COLO829 (cell line): ENCODE results near the gene SEMA6B.
A peak's percentile ranks its signal among the peaks of the same experiment; 100 is the strongest.
"Not testable (repeated sequence)": the region's sequence is repeated elsewhere in the genome, so short reads cannot be mapped to it uniquely, and the experiment has no call there.

Experiments
- DNase-seq: peaks from one replicate; pipeline ENCODE4 v3.0.0; 2012; ENCODE audit warnings: low spot score

The SEMA6B gene

DNA sequence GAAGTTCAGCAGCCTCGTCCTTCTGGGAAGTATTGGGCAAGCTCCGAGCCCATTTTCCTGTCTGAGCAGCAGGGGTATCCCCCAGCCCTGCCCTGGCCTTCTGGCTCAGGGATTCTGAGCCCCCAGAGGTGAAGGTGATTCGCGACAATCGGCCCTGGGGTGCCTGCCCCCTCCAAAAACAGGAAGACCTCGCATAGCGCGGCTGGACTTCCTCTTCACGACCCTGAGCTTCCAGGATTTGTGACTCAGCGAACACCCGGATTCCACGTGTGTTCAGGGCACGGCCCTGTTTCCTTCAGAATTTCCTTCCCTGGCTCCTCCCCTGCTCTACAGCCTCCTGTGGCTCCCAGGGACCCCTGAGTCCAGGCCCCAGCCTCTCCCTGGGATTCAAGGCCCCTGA is at the start of gene SEMA6B:
Gene SEMA6B, minus strand, starts transcription at position 116 of the 400 bp plus-strand sequence. CDS start 1,227 bp downstream, outside the sequence.
- no peak for DNase-seq

GRCh38 chr19:4606921-4607678 is 47.6 kb upstream of the SEMA6B start:
- peak; percentile 50 for DNase-seq

- DNase-seq = no peak
Observed at GRCh38 chr19:4606181-4606580, 46.7 kb upstream of the SEMA6B start.

DNA sequence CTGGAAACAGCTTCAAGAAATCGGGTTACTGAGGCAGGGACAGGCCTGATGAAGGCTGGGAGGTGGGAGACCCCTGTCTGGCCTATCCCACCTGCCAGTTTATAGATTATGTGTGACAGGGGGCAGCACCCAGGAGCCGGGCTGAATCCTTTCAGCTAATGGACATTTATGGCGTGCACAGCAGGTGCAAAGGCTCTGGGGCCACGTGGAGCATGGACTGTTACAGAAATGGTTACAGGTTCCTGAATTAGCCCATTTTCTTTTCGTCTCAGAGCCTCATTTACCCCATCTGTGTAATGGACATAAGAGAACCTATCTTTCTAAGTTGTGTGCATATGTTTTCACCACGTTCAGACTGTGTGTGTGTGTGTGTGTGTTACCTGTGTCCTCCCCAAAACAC is 45.4 kb upstream of the SEMA6B start:
- DNase-seq = no peak

GRCh38 chr19:4602915-4603314 is 43.4 kb upstream of the SEMA6B start:
- DNase-seq = no peak

DNA sequence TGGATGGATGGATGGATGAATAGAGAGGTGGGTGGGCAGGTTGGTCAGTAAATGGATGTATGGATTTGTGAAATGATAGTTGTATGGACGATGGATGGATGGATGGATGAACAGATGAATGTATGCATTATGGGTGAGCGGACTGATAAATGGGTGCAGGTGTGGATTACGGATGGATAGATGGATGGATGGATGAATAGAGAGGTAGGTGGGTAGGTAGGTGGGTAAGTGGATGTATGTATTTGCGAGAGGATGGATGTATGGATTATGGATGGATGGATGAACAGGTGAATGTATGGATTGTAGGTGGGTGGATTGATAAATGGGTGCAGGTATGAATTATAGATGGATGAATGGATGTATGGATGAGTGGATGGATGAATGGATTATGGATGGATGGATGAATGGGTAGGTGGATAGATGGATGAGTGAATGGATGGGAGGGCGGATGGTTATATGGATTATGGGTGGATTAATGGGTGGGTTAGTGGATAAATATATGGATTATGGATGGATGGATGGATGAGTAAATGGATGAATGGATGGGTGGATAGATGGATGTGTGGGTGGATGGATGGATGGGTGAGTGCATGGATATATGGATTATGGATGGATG is 42.8 kb upstream of the SEMA6B start:
- DNase-seq = no peak

- no peak for DNase-seq
Observed at GRCh38 chr19:4600893-4601292, 41.4 kb upstream of the SEMA6B start.

GRCh38 chr19:4600082-4600481 is 40.6 kb upstream of the SEMA6B start:
- DNase-seq = no peak

GRCh38 chr19:4598712-4599111 is 39.2 kb upstream of the SEMA6B start:
- no peak for DNase-seq

- peak; percentile 92 for DNase-seq
Observed at GRCh38 chr19:4597975-4598671, 38.6 kb upstream of the SEMA6B start.

DNA sequence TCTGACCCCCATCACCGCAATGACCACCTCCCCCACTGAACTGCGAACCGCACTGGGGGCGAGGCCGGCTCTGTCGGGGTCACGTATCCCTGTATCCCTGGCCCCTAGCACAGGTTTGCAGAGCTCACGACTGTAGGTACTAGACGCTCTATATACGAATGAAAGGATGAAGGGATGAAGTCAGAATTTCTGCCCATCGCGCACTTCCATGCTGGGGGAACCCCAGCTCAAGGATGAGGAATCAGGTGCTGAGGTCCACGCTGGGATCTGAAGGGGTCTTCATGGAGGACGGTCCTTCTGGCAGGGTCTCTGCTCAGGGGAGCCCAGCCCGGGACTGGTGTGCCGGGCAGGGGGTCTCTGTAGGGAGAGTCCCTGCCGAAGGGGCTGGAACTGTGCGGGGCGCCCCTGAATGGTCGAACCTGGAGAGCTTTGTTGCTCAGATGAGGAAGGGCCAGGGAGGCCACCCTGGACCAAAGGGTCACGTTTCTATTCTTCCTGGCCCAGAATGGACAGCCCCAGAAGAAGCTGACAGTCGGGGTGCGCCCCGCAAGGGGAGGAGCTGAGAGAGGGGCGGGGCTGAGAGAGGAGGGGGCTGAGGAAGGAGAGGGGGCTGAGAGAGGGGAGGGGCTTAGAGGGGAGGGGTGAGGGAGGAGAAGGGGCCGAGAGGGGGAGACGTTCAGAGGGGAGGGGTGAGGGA is 37.9 kb upstream of the SEMA6B start:
- no peak for DNase-seq

GRCh38 chr19:4596033-4596904 is 36.8 kb upstream of the SEMA6B start:
- no peak for DNase-seq

DNA sequence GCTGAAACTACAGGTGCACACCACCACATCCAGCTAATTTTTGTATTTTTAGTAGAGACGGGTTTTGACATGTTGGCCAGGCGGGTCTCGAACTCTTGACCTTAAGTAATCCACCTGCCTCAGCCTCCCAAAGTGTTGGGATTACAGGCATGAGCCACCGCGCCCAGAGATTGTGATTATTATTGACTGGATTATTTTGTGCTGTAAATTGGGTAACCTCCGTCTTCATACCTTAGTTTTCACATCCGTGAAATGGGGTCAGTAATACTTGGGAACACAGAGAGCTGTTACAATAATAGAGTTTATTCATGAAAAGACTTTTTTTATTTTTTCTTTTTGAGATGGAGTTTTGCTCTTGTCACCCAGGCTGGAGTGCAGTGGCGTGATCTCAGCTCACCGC is 35.7 kb upstream of the SEMA6B start:
- not testable (repeated sequence) for DNase-seq

GRCh38 chr19:4594201-4594600 is 34.7 kb upstream of the SEMA6B start:
- no peak for DNase-seq

GRCh38 chr19:4593409-4593851 is 33.9 kb upstream of the SEMA6B start:
- DNase-seq = peak; percentile 57

GRCh38 chr19:4592445-4592844 is 33.0 kb upstream of the SEMA6B start:
- no peak for DNase-seq

- no peak for DNase-seq
Observed at GRCh38 chr19:4591320-4591719, 31.8 kb upstream of the SEMA6B start.

DNA sequence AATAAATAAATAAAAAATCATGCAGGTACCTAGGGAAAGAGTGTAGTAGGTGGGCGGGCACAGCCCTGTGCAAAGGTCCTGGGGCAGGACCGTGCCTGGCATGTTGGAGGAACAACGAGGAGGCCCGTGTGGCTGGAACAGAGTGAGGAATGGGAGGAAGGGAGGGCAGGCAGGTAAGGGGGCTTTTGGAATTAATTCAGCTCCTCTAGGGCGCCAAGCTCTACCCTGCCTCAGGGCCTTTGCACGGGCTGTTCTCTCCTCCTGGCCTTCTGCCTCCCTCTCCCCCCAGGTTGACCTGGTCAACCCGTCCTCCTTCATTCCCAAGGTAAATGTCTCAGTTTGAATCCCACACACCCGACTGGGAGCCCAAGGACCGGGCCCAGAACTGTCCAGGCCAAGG is 31.1 kb upstream of the SEMA6B start:
- no peak for DNase-seq

DNA sequence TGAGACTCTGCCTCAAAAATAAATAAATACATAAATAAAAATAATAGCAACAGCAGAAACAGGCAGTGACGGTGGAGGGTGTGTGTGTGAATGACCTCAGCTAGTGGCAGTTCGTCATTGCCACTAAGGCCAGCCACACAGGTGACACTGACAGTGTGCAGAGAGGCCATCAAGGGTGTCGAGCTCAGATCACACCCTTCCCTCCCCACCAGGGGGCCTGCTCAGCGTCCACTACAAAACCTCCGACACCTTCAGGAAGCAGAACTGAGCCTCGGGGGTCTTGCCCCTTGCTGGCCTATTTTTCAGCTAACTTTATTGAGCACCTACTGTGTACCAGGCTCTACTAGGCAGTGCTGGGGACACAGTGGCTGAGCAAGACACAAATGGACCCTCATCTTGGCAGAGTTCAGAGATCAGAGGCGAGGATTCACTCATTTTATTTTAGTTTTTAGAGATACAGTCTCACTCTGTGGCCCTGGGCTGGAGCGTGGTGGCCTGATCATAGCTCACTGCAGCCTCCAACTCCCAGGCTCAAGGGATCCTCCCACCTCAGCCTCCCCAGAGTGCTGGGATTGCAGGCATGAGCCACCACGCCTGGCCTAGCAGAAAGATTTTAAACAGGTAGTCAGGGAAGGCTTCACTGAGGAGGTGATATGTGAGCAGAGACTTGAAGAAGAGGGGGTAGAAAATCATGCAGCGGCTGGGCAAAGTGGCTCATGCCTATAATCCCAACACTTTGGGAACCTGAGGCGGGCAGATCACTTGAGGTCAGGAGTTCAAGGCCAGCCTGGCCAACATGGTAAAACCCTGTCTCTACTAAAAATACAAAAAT is 30.3 kb upstream of the SEMA6B start:
- DNase-seq = no peak

- DNase-seq = no peak
Observed at GRCh38 chr19:4588291-4588761, 28.8 kb upstream of the SEMA6B start.
